ENCODE measurements around the gene ARSI. TPM values are rescaled to one million over a fixed set of nuclear protein-coding genes. Genes with fewer than 3 reads are reported as not detected.

Gene ARSI
- total and polyA plus RNA-seq, 2 donors (not counting 3 experiments of a cell fraction or from before 2014, with no cell fraction given): 0.17 to 0.20 TPM

GRCh38 chr5:150342583-150342982 lies 39.9 kb upstream of the ARSI start:
- Histone ChIP-seq H3K79me2 (ENCODE audit: control insufficient read depth, insufficient read depth, low read length) (no peaks in the 10 kb centered on the region), H3K36me3 (ENCODE audit: control insufficient read depth in 2 of 2, extremely low read depth in 1 of 2, insufficient read depth in 2 of 2, low read length in 2 of 2) (no peaks in the 10 kb centered on the region), H2AFZ (ENCODE audit: low read depth, low read length) (no peak overlapping the region), H3K4me1 (ENCODE audit: control insufficient read depth, extremely low read depth, insufficient read depth, low read length) (no peaks in the 10 kb centered on the region), H3K9me1 (replicated peaks; ENCODE audit: control insufficient read depth, extremely low read depth, insufficient read depth, low read length) (no peaks in the 10 kb centered on the region), H3K9ac (replicated peaks; ENCODE audit: extremely low read depth, insufficient read depth, low read length) (no peak overlapping the region), H3K27me3 (ENCODE audit: control insufficient read depth in 2 of 2, insufficient read depth in 2 of 2, low read length in 2 of 2) (peaks cover 2 to 3% of the 10 kb centered on the region in 2 experiments), H3K9me3 (replicated peaks; ENCODE audit: control insufficient read depth, insufficient read depth, low read length) (no peaks in the 10 kb centered on the region), H3K27ac (ENCODE audit: insufficient read depth, low read depth, low read length) (no peak overlapping the region), H4K20me1 (replicated peaks; ENCODE audit: control insufficient read depth, extremely low read depth, insufficient read depth, low read length) (no peaks in the 10 kb centered on the region), H3K4me3 (replicated peaks in 1 of 3; ENCODE audit: insufficient read depth in 1 of 3, low read depth in 1 of 3, low read length in 3 of 3) (no peak overlapping the region), H3K4me2 (ENCODE audit: insufficient read depth, low read length) (no peak overlapping the region)
- BruUV-seq (replicated peaks): no TSS peak
- ChIA-PET POLR2A (no interaction called here), CTCF (interaction anchor here (1.5 kb wide), 1 partner anchor 8 kb away, joined by 4 read pairs; no protein-coding TSS in a partner anchor)
- TF ChIP-seq GATA2 (IDR thresholded peaks at IDR 0.05; ENCODE audit: insufficient read depth, insufficient read length, low read depth, low read length): no peak
- TF ChIP-seq POLR2AphosphoS5 (IDR thresholded peaks at IDR 0.05; ENCODE audit: insufficient read depth, low read depth, low read length): no peak
- TF ChIP-seq, protein P1, sequence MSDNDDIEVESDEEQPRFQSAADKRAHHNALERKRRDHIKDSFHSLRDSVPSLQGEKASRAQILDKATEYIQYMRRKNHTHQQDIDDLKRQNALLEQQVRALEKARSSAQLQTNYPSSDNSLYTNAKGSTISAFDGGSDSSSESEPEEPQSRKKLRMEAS (IDR thresholded peaks at IDR 0.05; ENCODE audit: insufficient read depth, insufficient read length): no peak
- no peak for TF ChIP-seq JUN (IDR thresholded peaks at IDR 0.05; ENCODE audit: borderline replicate concordance, insufficient read depth, insufficient read length, low read depth)
- TF ChIP-seq MYC (IDR thresholded peaks at IDR 0.05; ENCODE audit: low read depth, low read length): no peak
- no peak for TF ChIP-seq POLR2A (IDR thresholded peaks at IDR 0.05; ENCODE audit: low read depth, low read length)
- no peak for DNase-seq (ENCODE audit: low read depth, low spot score)
- dilution Hi-C loops (cut with MboI; ENCODE audit: extremely low pct_ligation_motif_present, low sequenced_read_pairs): no loop called here
- intact Hi-C loops (cut with micrococcal nuclease): no loop called here
- no peak for FAIRE-seq

GRCh38 chr5:150341989-150342388 lies 39.3 kb upstream of the ARSI start:
- Histone ChIP-seq H3K4me3 (replicated peaks in 1 of 3; ENCODE audit: insufficient read depth in 1 of 3, low read depth in 1 of 3, low read length in 3 of 3) (no peak overlapping the region), H2AFZ (ENCODE audit: low read depth, low read length) (no peak overlapping the region), H3K4me2 (ENCODE audit: insufficient read depth, low read length) (no peak overlapping the region), H3K9ac (replicated peaks; ENCODE audit: extremely low read depth, insufficient read depth, low read length) (no peak overlapping the region), H3K79me2 (ENCODE audit: control insufficient read depth, insufficient read depth, low read length) (no peaks in the 10 kb centered on the region), H3K9me1 (replicated peaks; ENCODE audit: control insufficient read depth, extremely low read depth, insufficient read depth, low read length) (no peaks in the 10 kb centered on the region), H3K4me1 (ENCODE audit: control insufficient read depth, extremely low read depth, insufficient read depth, low read length) (no peaks in the 10 kb centered on the region), H3K27ac (ENCODE audit: insufficient read depth, low read depth, low read length) (no peak overlapping the region), H3K27me3 (ENCODE audit: control insufficient read depth in 2 of 2, insufficient read depth in 2 of 2, low read length in 2 of 2) (peaks cover 2 to 3% of the 10 kb centered on the region in 2 experiments), H4K20me1 (replicated peaks; ENCODE audit: control insufficient read depth, extremely low read depth, insufficient read depth, low read length) (no peaks in the 10 kb centered on the region), H3K36me3 (ENCODE audit: control insufficient read depth in 2 of 2, extremely low read depth in 1 of 2, insufficient read depth in 2 of 2, low read length in 2 of 2) (no peaks in the 10 kb centered on the region), H3K9me3 (replicated peaks; ENCODE audit: control insufficient read depth, insufficient read depth, low read length) (no peaks in the 10 kb centered on the region)
- no TSS peak for BruUV-seq (replicated peaks)
- POLR2A ChIA-PET: no interaction called here
- dilution Hi-C loops (cut with MboI; ENCODE audit: extremely low pct_ligation_motif_present, low sequenced_read_pairs) (no loop called here), intact Hi-C loops (cut with micrococcal nuclease) (no loop called here)
- DNase-seq (ENCODE audit: low read depth, low spot score) (no peak), FAIRE-seq (no peak)
- CTCF ChIA-PET: interaction anchor here (1.5 kb wide), 1 partner anchor 9 kb away, joined by 4 read pairs; no protein-coding TSS in a partner anchor
- TF ChIP-seq GATA2 (IDR thresholded peaks at IDR 0.05; ENCODE audit: insufficient read depth, insufficient read length, low read depth, low read length): no peak
- no peak for TF ChIP-seq POLR2A (IDR thresholded peaks at IDR 0.05; ENCODE audit: low read depth, low read length)
- TF ChIP-seq EZH2 (IDR thresholded peaks at IDR 0.05; ENCODE audit: borderline replicate concordance, low read depth, low read length, severe bottlenecking): no peak
- no peak for TF ChIP-seq FOS (IDR thresholded peaks at IDR 0.05; ENCODE audit: borderline replicate concordance, insufficient read depth, low read length)
- TF ChIP-seq, protein P1 (IDR thresholded peaks at IDR 0.05; ENCODE audit: insufficient read depth, insufficient read length): no peak
- TF ChIP-seq, protein P2, sequence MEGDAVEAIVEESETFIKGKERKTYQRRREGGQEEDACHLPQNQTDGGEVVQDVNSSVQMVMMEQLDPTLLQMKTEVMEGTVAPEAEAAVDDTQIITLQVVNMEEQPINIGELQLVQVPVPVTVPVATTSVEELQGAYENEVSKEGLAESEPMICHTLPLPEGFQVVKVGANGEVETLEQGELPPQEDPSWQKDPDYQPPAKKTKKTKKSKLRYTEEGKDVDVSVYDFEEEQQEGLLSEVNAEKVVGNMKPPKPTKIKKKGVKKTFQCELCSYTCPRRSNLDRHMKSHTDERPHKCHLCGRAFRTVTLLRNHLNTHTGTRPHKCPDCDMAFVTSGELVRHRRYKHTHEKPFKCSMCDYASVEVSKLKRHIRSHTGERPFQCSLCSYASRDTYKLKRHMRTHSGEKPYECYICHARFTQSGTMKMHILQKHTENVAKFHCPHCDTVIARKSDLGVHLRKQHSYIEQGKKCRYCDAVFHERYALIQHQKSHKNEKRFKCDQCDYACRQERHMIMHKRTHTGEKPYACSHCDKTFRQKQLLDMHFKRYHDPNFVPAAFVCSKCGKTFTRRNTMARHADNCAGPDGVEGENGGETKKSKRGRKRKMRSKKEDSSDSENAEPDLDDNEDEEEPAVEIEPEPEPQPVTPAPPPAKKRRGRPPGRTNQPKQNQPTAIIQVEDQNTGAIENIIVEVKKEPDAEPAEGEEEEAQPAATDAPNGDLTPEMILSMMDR (IDR thresholded peaks at IDR 0.05; ENCODE audit: extremely low read depth in 1 of 2, insufficient read depth in 1 of 2, low read depth in 1 of 2, low read length in 2 of 2): no peak
- no peak for TF ChIP-seq JUN (IDR thresholded peaks at IDR 0.05; ENCODE audit: borderline replicate concordance, insufficient read depth, insufficient read length, low read depth)
- TF ChIP-seq MYC (IDR thresholded peaks at IDR 0.05; ENCODE audit: low read depth, low read length): no peak
- TF ChIP-seq POLR2AphosphoS5 (IDR thresholded peaks at IDR 0.05; ENCODE audit: insufficient read depth, low read depth, low read length): no peak

Data from endothelial cell of umbilical vein (primary cell).